Neural crest cell (in vitro differentiated cells): ENCODE measurements around the gene GRK6. TPM values are rescaled to one million over a fixed set of nuclear protein-coding genes. Genes with fewer than 3 reads are reported as not detected.

Experiments
- DNase-seq: peaks from one replicate; pipeline ENCODE4 v3.0.0; 2021; ENCODE audit warnings: low read depth, mixed read lengths, low spot score
- H3K27ac Mint-ChIP-seq: one replicate; pipeline ENCODE4 v1.8.0; 2021; ENCODE audit warnings: mild to moderate bottlenecking, mixed read lengths; ENCODE audit not compliant: unreplicated experiment
- H3K27me3 Mint-ChIP-seq: 2 replicates; pipeline ENCODE4 v1.8.0; 2021; ENCODE audit warnings: low read depth, mild to moderate bottlenecking, mixed read lengths
- H3K36me3 Mint-ChIP-seq: 2 replicates; pipeline ENCODE4 v1.8.0; 2021; ENCODE audit warnings: low read depth, mild to moderate bottlenecking, mixed read lengths
- H3K4me1 Mint-ChIP-seq: 2 replicates; pipeline ENCODE4 v1.8.0; 2021; ENCODE audit warnings: mixed read lengths
- H3K4me3 Mint-ChIP-seq: one replicate; pipeline ENCODE4 v1.8.0; 2021; ENCODE audit warnings: mild to moderate bottlenecking, mixed read lengths
- H3K9me3 Mint-ChIP-seq: 2 replicates; pipeline ENCODE4 v1.8.0; 2021; ENCODE audit warnings: mixed read lengths
- CTCF ChIP-seq: fragments of 200-600 bp; sonication (generic); conservative IDR thresholded peaks from 2 replicates; pipeline ENCODE4 v1.5.0; 2021; ENCODE audit warnings: antibody characterized with exemption, mild to moderate bottlenecking
- total RNA-seq: library from RNA; stranded (reverse); gene quantifications from 2 replicates; pipeline ENCODE4 v1.2.1, GENCODE V29; 2021

Gene GRK6
- total RNA-seq, 1 donor from 2014 or later: 54.9 TPM

- Mint-ChIP-seq H3K36me3 (peaks cover 12% of the 10 kb centered on the region), H3K27me3 (peaks cover 42% of the 10 kb centered on the region), H3K9me3 (no peaks in the 10 kb centered on the region), H3K4me1 (peaks cover 45% of the 10 kb centered on the region), H3K27ac (peak overlapping the region; percentile 50), H3K4me3 (peak overlapping the region; percentile 91)
- peak; percentile 97 for TF ChIP-seq CTCF
- peak; percentile 96 for DNase-seq
Measured at GRCh38 chr5:177454397-177455035, 28.0 kb downstream of the GRK6 start.

DNA sequence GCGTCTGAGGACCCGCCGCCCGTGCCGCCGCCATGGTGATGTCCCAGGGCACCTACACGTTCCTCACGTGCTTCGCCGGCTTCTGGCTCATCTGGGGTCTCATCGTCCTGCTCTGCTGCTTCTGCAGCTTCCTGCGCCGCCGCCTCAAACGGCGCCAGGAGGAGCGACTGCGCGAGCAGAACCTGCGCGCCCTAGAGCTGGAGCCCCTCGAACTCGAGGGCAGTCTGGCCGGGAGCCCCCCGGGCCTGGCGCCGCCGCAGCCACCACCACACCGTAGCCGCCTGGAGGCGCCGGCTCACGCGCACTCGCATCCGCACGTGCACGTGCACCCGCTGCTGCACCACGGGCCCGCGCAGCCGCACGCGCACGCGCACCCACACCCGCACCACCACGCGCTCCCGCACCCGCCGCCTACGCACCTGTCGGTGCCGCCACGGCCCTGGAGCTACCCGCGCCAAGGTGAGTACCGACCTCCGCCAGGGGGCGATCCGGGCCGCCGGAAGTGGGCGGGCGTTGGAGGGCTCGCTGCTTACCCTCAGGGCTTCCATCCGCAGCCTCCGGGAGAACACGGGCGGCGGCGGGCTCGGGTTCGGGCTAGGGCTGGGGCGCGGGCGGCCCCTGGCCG, 28.7 kb downstream of the GRK6 start:
- H3K4me1 Mint-ChIP-seq: peaks cover 43% of the 10 kb centered on the region

GRCh38 chr5:177455661-177456590, 29.4 kb downstream of the GRK6 start:
- peak; percentile 98 for DNase-seq
- peaks cover 35% of the 10 kb centered on the region for H3K27me3 Mint-ChIP-seq
- no peaks in the 10 kb centered on the region for H3K9me3 Mint-ChIP-seq
- peaks cover 9% of the 10 kb centered on the region for H3K36me3 Mint-ChIP-seq
- H3K4me1 Mint-ChIP-seq: peaks cover 35% of the 10 kb centered on the region
- H3K27ac Mint-ChIP-seq: peak overlapping the region; percentile 78
- TF ChIP-seq CTCF: peak; percentile 96
- H3K4me3 Mint-ChIP-seq: peak overlapping the region; percentile 93

More for the DNA sequence above, 28.7 kb downstream of the GRK6 start:
- H3K4me3 Mint-ChIP-seq: peak overlapping the region; percentile 78
- peaks cover 38% of the 10 kb centered on the region for H3K27me3 Mint-ChIP-seq
- H3K36me3 Mint-ChIP-seq: peaks cover 12% of the 10 kb centered on the region
- no peaks in the 10 kb centered on the region for H3K9me3 Mint-ChIP-seq
- DNase-seq: peak; percentile 84
- peak; percentile 82 for TF ChIP-seq CTCF
- H3K27ac Mint-ChIP-seq: no peak overlapping the region

DNA sequence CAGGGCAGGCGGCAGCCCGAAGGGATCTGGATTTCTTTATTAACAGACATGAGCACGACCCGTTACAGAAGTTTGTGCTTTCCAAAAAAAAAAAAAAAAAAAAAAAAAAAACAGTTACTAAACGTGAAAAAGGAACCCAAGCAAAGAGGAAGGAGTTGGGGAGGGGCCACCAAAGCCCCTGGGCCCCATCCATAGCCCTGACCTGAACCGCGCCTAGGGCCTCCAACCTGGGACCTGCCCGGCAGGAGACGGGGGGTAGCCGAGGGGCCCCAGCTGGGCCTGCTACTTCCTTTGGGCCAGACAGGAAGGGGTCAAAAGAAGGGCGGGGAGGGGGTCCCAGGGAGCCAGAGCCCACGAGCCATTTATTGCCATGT, 30.1 kb downstream of the GRK6 start:
- Mint-ChIP-seq H3K9me3 (no peaks in the 10 kb centered on the region), H3K27me3 (peaks cover 37% of the 10 kb centered on the region), H3K4me3 (peak overlapping the region; percentile 93), H3K36me3 (peaks cover 12% of the 10 kb centered on the region), H3K4me1 (peaks cover 37% of the 10 kb centered on the region), H3K27ac (peak overlapping the region; percentile 78)
- TF ChIP-seq CTCF: no peak
- no peak for DNase-seq

- Mint-ChIP-seq H3K4me1 (peaks cover 38% of the 10 kb centered on the region), H3K4me3 (peak overlapping the region; percentile 95), H3K27me3 (peaks cover 33% of the 10 kb centered on the region), H3K36me3 (peaks cover 14% of the 10 kb centered on the region), H3K27ac (peak overlapping the region; percentile 97), H3K9me3 (no peaks in the 10 kb centered on the region)
- DNase-seq: peak; percentile 81
- TF ChIP-seq CTCF: peak; percentile 64
Measured at GRCh38 chr5:177456976-177457851, 30.7 kb downstream of the GRK6 start.
